T-cell (primary cell): ENCODE data around the gene OPRL1. TPM values are rescaled to one million over a fixed set of nuclear protein-coding genes. Genes with fewer than 3 reads are reported as not detected.

Source experiments
- ATAC-seq, 4 experiments: fragments of 200-7000 bp in 3 of 4; fragments of 150-1000 bp in 1 of 4; cut with Tn5 transposase; replicated peaks in 1 of 4; 1 replicate in 3 of 4; 2 replicates in 1 of 4; pipeline ENCODE4 v1.10.0; 2021; ENCODE audit warnings: moderate library complexity in 3 of 4, mild to moderate bottlenecking in 2 of 4, moderate number of reproducible peaks in 1 of 4
- CTCF ChIA-PET, 2 donors: fragments of 300-600 bp; sonication (Branson Sonifier 250); formaldehyde crosslinking; loops; one replicate each; lab custom pipeline; 2022; ENCODE audit warnings: antibody characterized with exemption in 2 of 2; lab: Charles Lee
- POLR2A ChIA-PET, 2 donors: fragments of 300-600 bp; sonication (Branson Sonifier 250); formaldehyde crosslinking; loops; one replicate each; lab custom pipeline; 2022; ENCODE audit warnings: antibody characterized with exemption in 2 of 2; lab: Charles Lee
- DNase-seq, 35 experiments: peaks; one replicate each; pipeline versions ENCODE4 v3.0.0 to v3.0.0-alpha.2; 2013 to 2023
- H3K27ac ChIP-seq: one replicate; pipeline ENCODE4 v1.5.1; 2013; ENCODE audit warnings: low read length
- H3K27me3 ChIP-seq, 2 experiments: replicated peaks in 1 of 2; 1 replicate in 1 of 2; 2 replicates in 1 of 2; pipeline versions ENCODE4 v1.6.1 to v1.7.0; 2013; ENCODE audit warnings: low read length in 1 of 2, mixed read lengths in 1 of 2; ENCODE audit not compliant: control insufficient read depth in 2 of 2, insufficient read depth in 2 of 2; ENCODE audit errors: extremely low read depth in 1 of 2
- H3K36me3 ChIP-seq, 2 donors: 1 replicate in 1 of 2; 2 replicates in 1 of 2; pipeline versions ENCODE4 v1.6.1 to v1.7.0; 2013; ENCODE audit warnings: low read length in 1 of 2; ENCODE audit not compliant: control insufficient read depth in 2 of 2, insufficient read depth in 1 of 2; ENCODE audit errors: extremely low read depth in 1 of 2
- H3K4me1 ChIP-seq, 2 experiments: 1 replicate in 1 of 2; 2 replicates in 1 of 2; pipeline versions ENCODE4 v1.6.1 to v1.7.0; 2013; ENCODE audit warnings: low read length in 2 of 2, mixed read lengths in 1 of 2; ENCODE audit not compliant: insufficient read depth in 2 of 2, control insufficient read depth in 1 of 2; ENCODE audit errors: extremely low read depth in 1 of 2
- H3K4me3 ChIP-seq, 2 donors: 1 replicate in 1 of 2; 2 replicates in 1 of 2; pipeline versions ENCODE4 v1.5.1 to v1.7.0; 2013; ENCODE audit warnings: mild to moderate bottlenecking in 2 of 2, low read length in 1 of 2, moderate library complexity in 1 of 2; ENCODE audit not compliant: control insufficient read depth in 1 of 2; ENCODE audit errors: extremely low read depth in 1 of 2
- H3K9me3 ChIP-seq: 2 replicates; pipeline ENCODE4 v1.7.0; 2013
- H3K27ac Mint-ChIP-seq, 2 donors: one replicate each; pipeline ENCODE4 v1.8.0; 2020 to 2021; ENCODE audit warnings: mild to moderate bottlenecking in 2 of 2, mixed read lengths in 2 of 2
- H3K27me3 Mint-ChIP-seq, 2 donors: one replicate each; pipeline ENCODE4 v1.8.0; 2021 to 2022; ENCODE audit warnings: mixed read lengths in 2 of 2
- H3K36me3 Mint-ChIP-seq: one replicate; pipeline ENCODE4 v1.8.0; 2021; ENCODE audit warnings: mixed read lengths
- H3K4me1 Mint-ChIP-seq, 3 donors: one replicate each; pipeline ENCODE4 v1.8.0; 2020 to 2022; ENCODE audit warnings: mixed read lengths in 3 of 3, mild to moderate bottlenecking in 1 of 3
- H3K4me3 Mint-ChIP-seq, 3 donors: one replicate each; pipeline ENCODE4 v1.8.0; 2020 to 2022; ENCODE audit warnings: mild to moderate bottlenecking in 3 of 3, mixed read lengths in 3 of 3, moderate library complexity in 3 of 3
- H3K9me3 Mint-ChIP-seq, 3 donors: one replicate each; pipeline ENCODE4 v1.8.0; 2020 to 2022; ENCODE audit warnings: mixed read lengths in 3 of 3
- WGBS: methylation state at CpG from one replicate; pipeline ENCODE4 v1.1.5; 2013; ENCODE audit warnings: missing lambda C conversion rate; ENCODE audit not compliant: insufficient coverage; 5-methylcytosine and 5-hydroxymethylcytosine counted together
- total RNA-seq, 35 experiments: library from RNA in 6 of 35; stranded (reverse) in 6 of 35; fragments of 120-200 nt in 1 of 35; gene quantifications; one replicate each; pipeline versions ENCODE4 v1.2.1 to v1.2.4 and lab custom pipeline; 2013 to 2026

Gene OPRL1
- total RNA-seq, 5 donors from 2014 or later (not counting 1 experiment from before 2014, with no cell fraction given), result 1.1 to 1.9 (median 1.5) TPM

DNA sequence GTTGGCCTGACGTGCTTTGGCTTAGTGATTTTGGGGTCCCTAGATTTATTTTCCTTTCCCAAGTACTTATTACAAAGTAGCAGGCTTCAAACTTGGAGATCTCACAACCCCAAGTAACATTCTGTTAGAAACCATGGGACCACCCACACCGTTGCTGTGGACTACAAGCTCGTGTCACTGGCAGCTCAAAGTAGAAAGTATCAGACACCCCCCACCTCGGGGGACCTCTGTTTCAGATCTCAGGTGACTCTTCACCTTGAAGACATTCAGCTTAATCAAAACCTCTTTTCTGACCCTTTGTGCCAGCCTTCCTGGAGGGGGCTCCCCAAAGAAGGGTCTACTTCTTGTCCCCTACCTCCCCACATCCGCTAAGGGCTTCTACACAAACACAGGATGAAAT lies 68.7 kb downstream of the OPRL1 start:
- 80% methylated on average over 1 of the region's 5 CpGs for WGBS
- H3K27me3 Mint-ChIP-seq, result peaks cover 0 to 7% of the 10 kb centered on the region in 2 donors
- H3K4me3 Mint-ChIP-seq, result no peak overlapping the region
- H3K9me3 Mint-ChIP-seq, result peaks cover 5 to 9% (median 5%) of the 10 kb centered on the region in 3 donors
- DNase-seq (no peak), ATAC-seq (no peak)
- CTCF ChIA-PET, result no interaction called here
- Histone ChIP-seq H3K9me3 (no peaks in the 10 kb centered on the region), H3K36me3 (no peaks in the 10 kb centered on the region), H3K4me1 (no peaks in the 10 kb centered on the region), H3K27me3 (peaks cover 0 to 27% of the 10 kb centered on the region in 2 experiments), H3K4me3 (no peak overlapping the region), H3K27ac (no peak overlapping the region)
- no peak overlapping the region for H3K27ac Mint-ChIP-seq
- no peaks in the 10 kb centered on the region for H3K4me1 Mint-ChIP-seq
- POLR2A ChIA-PET, result no interaction called here
- no peaks in the 10 kb centered on the region for H3K36me3 Mint-ChIP-seq

DNA sequence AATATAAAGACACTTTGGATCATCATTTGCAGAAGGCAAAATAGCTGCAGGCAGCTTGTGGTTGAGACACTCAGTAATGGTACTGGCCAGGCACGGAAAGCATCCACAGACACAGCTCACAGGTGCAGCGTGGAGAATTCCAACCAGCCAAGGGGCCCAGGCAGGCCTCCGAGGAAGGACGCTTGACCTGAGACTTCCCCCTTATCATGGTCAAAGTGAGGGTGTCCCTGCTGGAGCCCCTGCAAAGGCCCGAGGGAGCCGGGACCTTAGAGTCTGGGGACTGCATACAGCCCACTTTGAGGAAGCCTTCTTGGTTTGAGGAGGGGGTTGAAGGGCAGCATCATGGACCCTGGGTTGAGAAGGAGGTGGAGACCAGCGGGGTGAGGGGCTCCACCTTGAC lies 69.3 kb downstream of the OPRL1 start:
- no peak overlapping the region for H3K27ac Mint-ChIP-seq
- DNase-seq (no peak), ATAC-seq (no peak)
- H3K27me3 Mint-ChIP-seq, result peaks cover 0 to 7% of the 10 kb centered on the region in 2 donors
- H3K36me3 ChIP-seq, result no peaks in the 10 kb centered on the region
- H3K4me3 ChIP-seq, result no peak overlapping the region
- H3K9me3 Mint-ChIP-seq, result peaks cover 5 to 7% (median 5%) of the 10 kb centered on the region in 3 donors
- ChIA-PET CTCF (no interaction called here), POLR2A (no interaction called here)
- H3K4me3 Mint-ChIP-seq, result no peak overlapping the region
- 100% methylated on average over 1 of the region's 7 CpGs for WGBS
- no peaks in the 10 kb centered on the region for H3K9me3 ChIP-seq
- no peak overlapping the region for H3K27ac ChIP-seq
- H3K4me1 ChIP-seq, result no peaks in the 10 kb centered on the region
- peaks cover 0 to 30% of the 10 kb centered on the region in 2 experiments for H3K27me3 ChIP-seq
- H3K36me3 Mint-ChIP-seq, result no peaks in the 10 kb centered on the region
- no peaks in the 10 kb centered on the region for H3K4me1 Mint-ChIP-seq

- no peaks in the 10 kb centered on the region for H3K9me3 ChIP-seq
- Mint-ChIP-seq H3K4me3 (no peak overlapping the region), H3K27me3 (peaks cover 0 to 7% of the 10 kb centered on the region in 2 donors), H3K9me3 (peaks cover 0 to 3% (median 2%) of the 10 kb centered on the region in 3 donors), H3K4me1 (no peaks in the 10 kb centered on the region), H3K36me3 (no peaks in the 10 kb centered on the region), H3K27ac (no peak overlapping the region)
- no peak overlapping the region for H3K4me3 ChIP-seq
- no peaks in the 10 kb centered on the region for H3K4me1 ChIP-seq
- H3K27ac ChIP-seq, result no peak overlapping the region
- CTCF ChIA-PET, result no interaction called here
- POLR2A ChIA-PET, result no interaction called here
- no peaks in the 10 kb centered on the region for H3K36me3 ChIP-seq
- 86% methylated on average over 26 of the region's 26 CpGs for WGBS
- peaks cover 0 to 35% of the 10 kb centered on the region in 2 experiments for H3K27me3 ChIP-seq
- DNase-seq, result no peak
- no peak for ATAC-seq
Observed at GRCh38 chr20:64149809-64150560, 70.1 kb downstream of the OPRL1 start.

Other genes with a start within 250 kb of the OPRL1 start
- gene ZBTB46, start 248.8 kb upstream of the OPRL1 start, total RNA-seq, result under 1 TPM; 0.20 to 0.95 (median 0.30) TPM
- gene ABHD16B, start 218.6 kb upstream of the OPRL1 start, total RNA-seq, result not detected
- gene TPD52L2, start 214.8 kb upstream of the OPRL1 start, total RNA-seq, result 10 to 100 TPM; 27.8 to 44.1 (median 39.3) TPM
- 10 to 100 TPM; 35.4 to 63.7 (median 54.9) TPM for gene DNAJC5, start 185.0 kb upstream of the OPRL1 start, total RNA-seq
- 10 to 100 TPM; 40.6 to 72.3 (median 67.0) TPM for gene UCKL1, start 123.7 kb upstream of the OPRL1 start, total RNA-seq
- gene ZNF512B, start 110.2 kb upstream of the OPRL1 start, total RNA-seq, result 10 to 100 TPM; 22.7 to 26.3 (median 25.1) TPM
- gene SAMD10, start 100.4 kb upstream of the OPRL1 start, total RNA-seq, result 10 to 100 TPM; 16.1 to 30.8 (median 17.7) TPM
- 100 to 1,000 TPM in 1 of 5 donors, 10 to 100 TPM in 4; 59.8 to 106 (median 83.5) TPM for gene PRPF6, start 99.0 kb upstream of the OPRL1 start, total RNA-seq
- gene C20orf204, start 43.9 kb upstream of the OPRL1 start, total RNA-seq, result 10 to 100 TPM in 2 of 5 donors, 1 to 10 TPM in 3; 4.5 to 20.8 (median 9.5) TPM
- gene SOX18, start 30.4 kb upstream of the OPRL1 start, total RNA-seq, result under 1 TPM in 3 of 5 donors, not detected in 2; 0.35 to 0.56 (median 0.44) TPM
- gene TCEA2, start 16.9 kb upstream of the OPRL1 start, total RNA-seq, result 10 to 100 TPM; 25.8 to 49.7 (median 40.1) TPM
- 10 to 100 TPM; 39.2 to 61.7 (median 57.3) TPM for gene RGS19, start 564 bp upstream of the OPRL1 start, total RNA-seq
- under 1 TPM in 3 of 5 donors, not detected in 2; 0.30 to 0.86 (median 0.35) TPM for gene LKAAEAR1, start 4.3 kb downstream of the OPRL1 start, total RNA-seq
- not detected for gene NPBWR2, start 27.5 kb downstream of the OPRL1 start, total RNA-seq
- under 1 TPM in 1 of 5 donors, not detected in 4; 0.06 TPM for gene MYT1, start 84.4 kb downstream of the OPRL1 start, total RNA-seq
- 100 to 1,000 TPM in 4 of 5 donors, 10 to 100 TPM in 1; 92.0 to 175 (median 160) TPM for gene PCMTD2, start 175.7 kb downstream of the OPRL1 start, total RNA-seq